ENCODE data around the gene FIBCD1.

Gene FIBCD1

DNA sequence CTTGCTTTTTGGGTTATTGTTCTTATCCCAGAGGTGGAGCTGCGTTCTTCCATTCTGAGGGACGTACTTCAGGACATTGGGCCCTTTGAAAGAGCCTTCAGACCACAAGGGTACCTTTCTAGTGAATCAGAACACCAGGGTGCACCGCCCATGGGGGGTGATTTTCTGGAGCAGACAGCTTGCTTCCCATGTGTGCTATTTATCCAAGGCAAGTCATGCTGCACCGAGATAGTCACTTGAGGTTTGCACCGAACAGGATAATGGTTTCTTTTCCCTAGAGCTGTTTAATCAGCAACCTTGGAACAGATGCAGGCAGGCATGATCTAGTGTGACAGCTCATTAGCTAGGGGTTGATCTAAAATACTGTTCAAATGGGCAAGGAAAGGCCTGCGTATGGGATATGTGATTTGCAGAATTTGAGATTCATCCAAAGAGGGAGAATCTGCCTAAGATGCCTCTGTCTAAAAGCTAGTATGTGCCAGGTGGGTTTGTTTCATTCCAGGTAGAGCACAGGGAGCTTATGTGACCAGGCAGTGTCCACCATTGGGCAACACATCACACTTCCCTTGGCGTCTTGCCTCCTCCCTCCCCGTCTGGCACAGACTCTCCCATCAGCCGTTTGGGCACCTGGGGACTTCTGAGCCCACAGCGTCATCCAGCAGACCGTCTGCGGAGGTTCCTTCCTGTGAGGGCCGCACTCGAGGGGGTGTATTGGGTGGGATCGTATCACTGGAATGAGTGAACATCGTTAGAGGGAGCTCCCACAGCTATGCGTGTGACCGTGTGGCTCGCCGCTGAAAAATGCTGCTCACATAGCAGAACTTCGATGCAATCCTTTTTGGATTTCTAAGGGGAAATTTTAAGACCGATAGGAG lies 80.9 kb downstream of the FIBCD1 start:
- no peak for DNase-seq (ENCODE audit: low read depth)

DNA sequence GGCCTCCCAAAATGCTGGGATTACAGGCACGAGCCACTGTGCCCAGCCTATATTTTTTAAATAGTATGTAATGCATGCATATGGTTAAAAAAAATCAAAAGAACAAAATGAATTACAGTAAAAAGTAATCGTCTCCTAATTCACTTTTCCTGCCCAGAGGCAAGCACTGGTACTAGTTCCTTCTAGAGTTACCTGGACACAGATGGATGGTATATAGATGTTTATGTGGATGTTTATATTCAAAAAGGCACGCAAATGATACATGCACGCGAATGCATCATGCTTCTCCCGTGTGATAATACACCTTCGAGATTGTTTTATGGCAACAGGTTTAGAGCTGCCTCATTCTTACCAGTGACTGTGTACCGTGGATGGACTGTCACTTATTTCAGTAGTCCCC lies 82.6 kb downstream of the FIBCD1 start:
- no peak for DNase-seq (ENCODE audit: low read depth)

DNA sequence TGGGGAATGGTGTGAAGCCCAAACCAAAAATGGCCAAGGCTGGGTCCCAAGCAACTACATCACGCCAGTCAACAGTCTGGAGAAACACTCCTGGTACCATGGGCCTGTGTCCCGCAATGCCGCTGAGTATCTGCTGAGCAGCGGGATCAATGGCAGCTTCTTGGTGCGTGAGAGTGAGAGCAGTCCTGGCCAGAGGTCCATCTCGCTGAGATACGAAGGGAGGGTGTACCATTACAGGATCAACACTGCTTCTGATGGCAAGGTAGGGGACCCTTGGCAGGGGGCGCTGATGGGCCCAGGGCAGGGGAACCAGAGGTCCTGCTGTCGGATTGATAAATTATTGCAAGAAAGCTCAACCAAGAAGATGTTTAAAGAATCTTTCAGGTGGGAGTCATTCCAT lies 84.2 kb downstream of the FIBCD1 start:
- DNase-seq (ENCODE audit: low read depth) = no peak

DNA sequence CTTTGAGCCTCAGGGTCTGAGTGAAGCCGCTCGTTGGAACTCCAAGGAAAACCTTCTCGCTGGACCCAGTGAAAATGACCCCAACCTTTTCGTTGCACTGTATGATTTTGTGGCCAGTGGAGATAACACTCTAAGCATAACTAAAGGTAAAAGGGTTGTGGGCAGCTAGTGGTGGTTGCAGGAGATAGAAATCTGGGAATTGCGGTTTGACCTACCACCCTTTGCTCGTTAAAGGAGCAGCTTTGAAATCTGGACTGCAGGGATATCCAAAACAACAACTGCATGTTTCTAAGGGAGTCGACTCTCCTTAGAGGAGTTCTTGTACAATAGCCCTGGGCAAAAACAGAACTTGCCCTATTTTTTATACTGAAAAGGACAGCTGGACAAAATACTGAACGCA lies 85.0 kb downstream of the FIBCD1 start:
- DNase-seq (ENCODE audit: low read depth) = no peak

DNA sequence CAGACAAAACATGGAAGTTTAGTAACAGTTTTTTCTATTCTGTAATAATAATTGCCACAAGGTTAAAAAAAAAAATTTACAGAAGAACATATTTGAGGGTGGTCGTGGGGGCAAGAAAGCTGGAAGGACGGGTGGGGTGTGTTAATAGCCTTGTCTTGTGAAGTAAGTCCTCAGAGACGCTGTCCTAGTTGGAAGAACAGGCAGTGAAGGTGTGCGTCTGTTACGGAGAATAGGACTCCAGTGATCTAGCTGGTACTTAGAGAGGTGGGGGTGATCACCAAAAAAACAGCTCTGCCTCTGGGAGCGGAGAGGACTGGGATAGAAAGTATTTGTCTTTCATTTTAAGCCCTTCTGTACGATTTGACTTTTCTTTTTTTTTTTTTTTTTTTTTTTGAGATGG lies 86.2 kb downstream of the FIBCD1 start:
- DNase-seq (ENCODE audit: low read depth) = no peak

All from activated gamma-delta T cell treated with anti-CD3 and anti-CD28 coated beads, Interleukin-2, amount 50 U/mL, for 16 hours (primary cell).